ENCODE data around the gene L3MBTL4.
"Not testable (repeated sequence)": the region's sequence is repeated elsewhere in the genome, so short reads cannot be mapped to it uniquely, and the experiment has no call there.

L3MBTL4 gene

DNA sequence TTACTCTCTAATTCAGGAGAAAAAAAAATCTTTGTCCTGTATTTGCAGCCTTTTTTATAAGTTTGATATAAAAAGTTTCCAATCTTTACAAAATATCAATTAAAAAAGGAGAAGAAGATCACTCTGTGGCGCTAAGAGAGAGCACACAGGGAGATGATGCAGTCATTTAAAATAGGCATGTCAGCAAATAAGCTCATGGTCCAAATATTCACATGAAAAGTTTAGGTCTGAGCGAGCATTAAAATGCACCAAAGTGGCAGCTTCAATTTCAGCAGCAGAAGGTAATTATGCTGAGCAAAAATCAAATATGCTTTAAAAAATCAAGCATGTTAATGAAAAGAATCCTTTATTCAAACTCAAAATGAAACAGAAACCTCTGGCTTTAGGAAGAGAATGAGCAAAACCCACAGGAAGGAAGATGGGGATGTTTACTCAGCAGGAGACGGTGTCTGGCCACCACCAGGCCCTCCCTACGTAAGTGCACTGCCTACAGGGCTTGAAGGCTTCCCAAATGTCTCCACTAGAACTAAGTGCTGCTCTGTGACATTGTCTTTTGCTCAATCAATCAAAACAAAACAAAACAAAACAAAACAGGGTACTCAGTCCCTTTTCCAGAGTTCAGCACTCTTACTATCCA, 120.4 kb downstream of the L3MBTL4 start:
- DNase-seq, result no peak

DNA sequence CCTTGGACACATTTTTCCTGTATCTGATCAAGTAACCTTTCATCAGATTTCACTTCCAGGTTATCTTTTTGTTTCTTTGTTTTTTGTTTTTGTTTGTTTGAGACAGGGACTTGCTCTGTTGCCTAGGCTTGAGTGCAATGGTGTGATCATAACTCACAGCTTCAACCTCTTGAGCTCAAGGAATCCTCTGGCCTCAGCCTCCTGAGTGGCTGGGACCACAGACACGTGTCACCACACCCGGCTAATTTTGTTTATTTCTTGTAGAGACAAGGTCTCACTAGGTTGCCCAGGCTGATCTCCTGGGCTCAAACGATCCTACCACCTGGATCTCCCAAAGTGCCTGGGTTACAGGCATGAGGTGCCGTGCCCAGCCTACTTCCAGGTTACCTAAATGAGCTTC, 124.9 kb downstream of the L3MBTL4 start:
- no peak for DNase-seq

DNA sequence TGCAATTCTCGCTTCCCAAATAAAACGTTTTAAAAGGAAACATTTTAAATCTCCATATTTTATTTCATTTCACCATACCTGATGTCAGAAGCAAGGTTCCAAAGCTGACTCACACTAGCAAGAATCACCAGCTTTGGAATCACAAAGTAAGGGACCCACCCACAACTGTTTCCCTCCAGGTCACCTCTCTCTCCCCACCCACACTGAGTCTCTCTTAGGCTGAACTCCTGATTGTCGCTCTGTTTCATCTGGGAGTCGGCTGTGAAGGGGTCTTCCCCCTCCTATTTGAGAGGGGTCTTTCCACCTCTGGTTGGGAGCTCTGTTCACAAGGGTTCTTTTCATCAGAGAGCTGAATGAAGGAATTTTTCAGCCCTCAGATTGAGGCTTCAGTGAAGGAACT, 128.1 kb downstream of the L3MBTL4 start:
- DNase-seq, result no peak

DNA sequence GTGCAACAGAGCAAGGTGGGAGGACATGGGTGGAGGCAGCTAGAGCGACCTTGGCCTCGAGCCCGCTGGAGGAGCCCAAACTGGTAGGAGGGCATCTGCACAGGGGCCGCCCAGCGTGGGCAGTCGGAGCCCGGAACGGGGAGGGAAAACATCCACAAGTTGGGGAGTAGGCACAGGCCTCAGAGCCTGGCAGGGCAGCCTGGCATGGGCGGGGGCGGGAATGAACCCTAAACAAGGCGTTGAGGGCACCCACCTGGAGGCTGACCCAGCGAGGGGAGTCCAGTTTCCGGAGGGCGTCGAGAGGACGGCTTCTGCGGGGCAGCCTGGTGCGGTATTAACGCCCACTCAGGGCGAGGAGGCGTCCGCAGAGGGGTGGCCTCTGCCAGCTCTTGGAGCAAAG, 129.9 kb downstream of the L3MBTL4 start:
- no peak for DNase-seq

DNA sequence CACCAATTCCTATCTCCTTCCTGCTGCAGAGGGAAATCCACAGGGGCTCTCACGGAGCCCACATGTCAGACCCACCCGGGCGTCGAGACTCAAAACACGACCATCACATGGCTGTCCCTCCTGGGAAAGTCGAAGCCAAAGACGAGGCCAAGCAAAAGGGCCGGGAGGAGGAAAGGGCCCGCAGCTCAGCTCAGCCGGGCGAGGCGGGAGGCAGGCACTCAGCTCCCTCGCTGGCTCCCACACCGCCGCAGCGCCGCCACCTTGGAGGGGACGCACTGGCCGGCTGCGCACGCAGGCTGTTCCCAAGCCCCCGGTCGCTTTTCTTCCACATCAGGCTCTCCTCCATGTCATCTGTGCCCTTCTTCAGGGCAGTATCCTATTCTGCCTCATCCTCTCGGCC, 130.4 kb downstream of the L3MBTL4 start:
- no peak for DNase-seq

DNA sequence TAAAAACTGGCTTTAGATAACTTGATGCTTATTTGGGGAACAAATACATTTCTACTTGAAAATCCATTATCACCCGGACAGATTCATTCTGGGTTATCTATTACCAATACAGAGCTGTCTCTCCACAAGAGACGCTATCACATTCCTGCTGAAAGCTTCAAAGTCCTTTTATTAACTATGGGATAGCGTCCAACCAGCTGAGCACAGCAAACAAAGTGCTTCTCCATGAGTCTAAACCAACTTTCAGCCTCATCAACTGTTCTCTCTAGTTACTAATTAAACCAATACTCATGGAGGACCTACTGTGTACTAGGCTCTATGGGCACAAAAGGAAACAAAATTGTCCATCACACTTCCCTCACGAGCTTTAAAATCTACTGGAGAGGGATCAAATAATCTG, 132.8 kb downstream of the L3MBTL4 start:
- no peak for DNase-seq

DNA sequence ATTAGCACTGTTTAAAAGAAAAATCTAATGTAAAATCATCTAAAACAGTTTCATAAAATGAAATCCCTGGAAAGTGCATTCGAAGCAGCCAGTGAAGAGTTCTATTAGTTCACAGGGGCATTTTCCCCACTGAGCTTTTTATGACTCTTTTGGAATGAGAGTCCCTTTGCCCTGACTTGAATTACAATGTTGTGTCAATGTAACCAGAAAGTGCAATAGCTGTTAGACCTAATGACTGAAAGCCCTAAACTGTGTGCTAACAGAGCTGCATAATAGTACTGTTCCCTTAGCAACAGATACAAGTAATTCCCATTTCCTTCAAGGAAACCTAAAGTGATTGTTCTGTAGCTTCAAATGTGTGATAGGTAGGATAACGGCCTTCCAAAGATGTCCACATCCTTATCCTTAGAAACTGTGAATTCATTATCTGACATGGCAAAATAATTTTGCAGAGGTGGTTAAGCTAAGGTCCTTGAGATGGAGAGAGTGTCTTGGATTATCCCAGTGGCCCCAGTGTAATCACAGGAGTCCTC, 134.4 kb downstream of the L3MBTL4 start:
- no peak for DNase-seq

DNA sequence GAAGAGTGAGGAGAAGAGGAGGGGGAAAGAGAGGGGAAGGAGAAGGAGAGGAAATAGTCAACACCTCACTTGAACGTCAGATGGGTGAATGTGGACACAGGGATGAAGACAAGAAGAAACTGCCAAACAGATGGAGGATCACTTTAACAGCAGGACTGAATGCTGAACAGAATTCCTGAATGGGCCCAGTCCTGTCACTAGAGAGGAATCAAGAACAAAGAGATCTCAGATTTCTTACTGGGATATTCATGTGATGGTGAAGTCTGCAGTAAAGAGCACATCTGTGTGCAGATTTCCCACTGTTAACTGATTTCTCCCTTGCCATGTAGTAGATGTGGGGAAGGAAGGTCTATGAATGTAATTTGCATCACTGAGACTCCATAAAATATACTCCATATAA, 135.4 kb downstream of the L3MBTL4 start:
- no peak for DNase-seq

DNA sequence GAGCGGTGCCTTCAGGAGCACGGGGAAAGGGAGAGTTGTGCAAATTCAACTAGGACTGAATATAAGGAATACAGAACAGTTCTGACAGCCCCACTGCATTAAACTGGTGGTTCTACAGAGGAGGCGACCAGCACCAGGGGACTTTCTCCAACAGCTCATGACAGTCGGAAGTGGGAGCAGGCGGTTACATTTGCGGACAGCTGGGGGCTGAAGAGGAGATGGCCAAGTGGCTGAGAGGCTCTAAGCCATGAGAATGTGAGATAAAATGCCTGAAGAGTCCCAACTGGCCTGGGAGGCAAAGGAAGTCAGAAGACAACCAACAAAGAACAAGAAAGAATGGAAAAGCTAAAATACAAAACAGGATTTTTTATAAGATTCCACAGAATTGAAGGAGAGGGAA, 141.3 kb downstream of the L3MBTL4 start:
- no peak for DNase-seq

DNA sequence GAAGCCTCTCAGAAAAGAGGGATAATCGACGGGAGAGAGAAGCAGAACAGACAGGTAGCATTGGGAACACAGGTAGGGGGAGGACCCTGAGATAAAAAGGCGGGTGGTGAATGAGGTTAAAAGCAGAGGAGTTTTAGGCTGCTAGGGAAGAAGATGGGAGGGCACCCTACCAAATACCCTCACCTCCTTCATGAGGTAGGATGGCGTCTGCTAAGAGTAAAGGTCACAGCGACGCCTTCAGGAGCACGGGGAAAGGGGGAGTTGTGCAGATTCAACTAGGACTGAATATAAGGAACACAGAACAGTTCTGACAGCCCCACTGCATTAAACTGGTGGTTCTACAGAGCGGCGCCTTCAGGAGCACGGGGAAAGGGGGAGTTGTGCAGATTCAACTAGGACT, 142.6 kb downstream of the L3MBTL4 start:
- DNase-seq, result not testable (repeated sequence)

DNA sequence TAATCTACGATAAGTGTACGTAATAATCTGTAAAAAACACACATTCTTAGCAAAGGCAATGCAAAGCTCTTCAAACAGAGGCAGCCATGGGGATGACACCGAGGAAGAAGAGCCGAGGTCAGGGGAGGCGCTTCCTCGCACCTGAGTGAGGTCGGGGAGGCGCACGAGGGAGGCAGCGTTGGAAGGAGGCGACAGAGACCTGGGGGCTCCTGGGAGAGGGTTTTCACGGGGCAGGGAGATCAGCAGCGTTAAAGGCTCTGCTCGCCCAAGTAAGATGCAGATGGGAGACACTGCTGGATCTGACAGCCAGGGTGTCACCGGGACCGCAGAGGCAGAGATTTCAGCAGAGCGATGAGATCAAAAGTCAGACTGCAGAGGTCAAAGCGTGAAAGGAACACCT, 143.1 kb downstream of the L3MBTL4 start:
- DNase-seq, result peak; percentile 4

DNA sequence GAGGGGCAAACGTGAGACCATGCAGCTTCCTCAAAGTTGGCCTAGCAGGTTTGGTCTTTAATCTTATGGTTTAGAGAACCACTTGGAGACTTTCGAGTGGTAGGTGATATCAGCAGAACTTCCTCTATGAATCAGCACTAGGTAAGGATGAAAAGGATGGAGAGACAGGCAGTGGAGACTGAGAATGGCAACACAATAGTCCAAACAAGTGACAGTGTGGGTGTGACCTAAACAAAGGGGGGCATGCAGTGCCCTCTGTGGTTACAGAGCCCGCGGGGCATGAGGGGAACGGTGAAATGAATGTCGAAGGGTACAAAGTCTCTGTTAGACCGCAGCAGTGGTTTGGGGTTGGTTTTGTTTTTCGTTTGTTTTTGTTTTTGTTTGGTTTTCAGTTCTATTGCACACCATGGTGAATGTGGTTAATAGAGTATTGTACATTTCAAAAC, 143.9 kb downstream of the L3MBTL4 start:
- DNase-seq, result no peak

DNA sequence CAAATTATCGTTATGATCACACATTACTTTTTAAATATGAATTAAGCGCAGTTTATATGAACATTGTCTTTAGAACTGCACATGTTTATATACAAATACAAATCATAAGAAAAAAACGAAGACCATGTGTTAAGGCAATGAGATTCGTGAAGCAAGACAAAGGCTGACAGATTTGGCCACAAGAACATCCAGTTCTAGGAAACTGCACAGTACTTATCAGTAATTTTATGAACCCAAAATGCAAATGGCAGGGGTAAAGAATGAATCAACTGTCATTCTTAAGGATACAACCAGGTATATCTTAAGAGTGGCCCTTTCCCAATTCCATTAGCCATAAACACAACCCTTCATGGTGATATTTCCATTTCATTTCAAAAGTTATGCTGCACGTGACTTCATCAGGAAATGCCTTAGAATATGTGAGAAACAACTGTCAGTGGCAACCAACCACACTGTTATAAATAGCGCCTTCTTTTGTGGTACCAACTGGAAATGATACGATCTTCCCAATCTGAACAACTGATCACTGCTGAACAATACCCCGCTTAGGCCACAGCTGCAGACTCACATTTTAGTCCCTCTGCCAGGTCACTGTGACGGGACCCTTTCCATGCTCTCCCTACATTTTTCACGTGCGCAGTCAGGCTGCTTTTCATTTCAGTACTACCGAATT, 144.9 kb downstream of the L3MBTL4 start:
- DNase-seq, result no peak

DNA sequence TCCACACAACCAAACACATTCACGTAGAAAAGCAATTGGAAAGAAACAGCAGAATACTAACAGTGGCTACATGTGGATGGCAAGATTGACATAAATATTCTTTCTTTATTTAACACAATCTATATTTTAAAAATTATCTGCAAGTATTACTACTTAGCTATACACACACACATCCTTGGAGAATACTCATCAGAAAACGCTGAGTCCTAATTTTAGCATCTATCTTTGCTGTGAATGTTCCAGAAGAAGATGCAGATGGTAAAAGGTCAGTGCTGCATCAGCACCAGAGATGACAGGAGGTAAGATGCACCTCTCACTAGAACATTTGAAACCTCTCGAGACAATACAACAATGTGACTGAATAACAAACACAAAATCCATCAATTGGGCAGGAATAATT, 148.5 kb downstream of the L3MBTL4 start:
- DNase-seq, result no peak

DNA sequence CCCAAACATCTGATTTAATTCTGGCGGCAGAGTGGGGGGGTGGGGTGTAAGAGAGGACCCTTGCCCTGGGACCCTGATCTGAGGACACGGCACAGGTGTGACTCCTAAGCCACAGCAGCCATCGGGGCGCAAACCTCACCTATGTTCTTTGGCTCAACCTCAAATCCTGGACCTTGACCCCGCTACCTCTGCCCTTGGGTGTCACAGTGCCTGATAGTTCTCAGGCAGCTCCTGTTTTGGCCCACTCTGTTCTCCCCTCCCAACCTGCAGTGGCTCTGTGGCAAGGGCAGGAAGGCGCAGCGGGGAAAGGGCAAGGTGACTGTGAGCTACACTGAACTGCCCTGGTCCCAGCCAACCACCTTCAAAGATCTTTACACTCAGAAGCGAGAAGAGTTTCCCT, 152.8 kb downstream of the L3MBTL4 start:
- DNase-seq, result no peak

DNA sequence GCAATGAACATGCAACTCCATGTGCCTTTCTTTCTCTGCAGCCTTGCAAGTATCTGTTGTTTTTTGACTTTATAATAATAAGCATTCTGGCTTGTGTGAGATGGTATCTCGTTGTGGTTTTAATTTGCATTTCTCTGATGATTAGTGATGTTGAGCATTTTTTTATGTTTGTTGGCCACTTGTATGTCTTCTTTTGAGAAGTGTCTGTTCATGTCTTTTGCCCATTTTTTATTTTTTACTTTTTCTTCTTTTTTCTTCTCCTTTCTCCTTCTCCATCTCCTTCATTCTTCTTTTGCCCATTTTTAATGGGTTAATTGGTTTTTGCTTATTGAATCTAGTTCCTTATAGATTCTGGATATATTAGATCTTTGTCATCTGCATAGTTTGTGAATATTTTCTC, 155.4 kb downstream of the L3MBTL4 start:
- DNase-seq, result not testable (repeated sequence)

DNA sequence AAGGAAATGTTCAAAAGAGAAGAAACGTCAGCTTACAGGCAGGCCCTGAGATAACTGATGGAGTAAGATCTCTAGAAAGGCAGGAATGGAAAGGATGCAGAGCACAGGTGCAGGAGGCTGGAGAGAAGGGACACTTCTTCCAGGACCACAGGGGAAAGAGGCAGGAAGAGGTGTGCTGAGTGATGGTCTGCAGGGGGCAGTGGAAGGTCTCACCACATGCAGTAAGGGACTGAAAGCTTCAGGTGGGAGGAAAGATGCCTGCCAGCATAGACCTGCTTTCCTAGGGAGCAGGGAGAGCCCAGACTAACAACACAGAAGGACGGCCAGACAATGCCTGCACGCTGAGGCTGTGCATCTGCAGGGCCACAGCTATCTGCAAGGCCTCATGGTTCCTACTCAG, 156.8 kb downstream of the L3MBTL4 start:
- DNase-seq, result no peak

DNA sequence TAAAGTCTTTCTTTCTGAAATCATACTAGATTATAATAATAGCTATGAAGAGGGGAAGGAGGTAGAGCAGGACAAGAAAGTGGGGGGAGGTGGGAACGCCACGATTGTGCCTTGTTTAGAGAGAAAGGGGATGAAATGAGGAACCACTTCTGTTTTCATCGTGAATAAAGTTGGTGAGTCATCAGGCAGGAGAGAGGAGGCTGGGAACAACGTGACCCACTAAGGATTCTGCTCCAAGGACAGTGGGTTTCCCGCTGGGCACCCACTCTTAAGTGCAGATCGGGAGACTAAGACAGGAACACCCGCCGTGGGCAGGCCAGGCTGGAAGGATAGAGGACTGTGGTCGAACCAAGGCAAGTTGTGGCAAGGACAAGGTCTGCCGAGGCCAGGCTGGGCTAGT, 158.2 kb downstream of the L3MBTL4 start:
- no peak for DNase-seq

DNA sequence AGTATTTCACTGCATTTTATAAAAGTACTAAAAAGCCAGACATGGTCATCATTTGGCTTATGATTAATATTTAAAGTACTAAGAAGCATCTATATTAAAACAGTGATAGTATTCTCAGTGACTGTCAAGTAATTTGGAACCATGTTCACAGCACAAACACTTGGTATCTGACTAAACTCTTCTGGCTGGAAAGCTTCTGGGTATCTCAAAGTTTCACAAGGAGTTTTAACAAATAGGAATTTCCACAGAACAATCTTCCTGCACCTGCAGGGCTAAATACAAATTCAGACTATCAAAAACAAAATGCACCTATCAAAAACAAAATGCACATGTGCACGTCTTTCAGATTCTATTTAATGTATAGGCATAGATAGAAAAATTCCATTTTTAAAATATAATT, 158.8 kb downstream of the L3MBTL4 start:
- no peak for DNase-seq

DNA sequence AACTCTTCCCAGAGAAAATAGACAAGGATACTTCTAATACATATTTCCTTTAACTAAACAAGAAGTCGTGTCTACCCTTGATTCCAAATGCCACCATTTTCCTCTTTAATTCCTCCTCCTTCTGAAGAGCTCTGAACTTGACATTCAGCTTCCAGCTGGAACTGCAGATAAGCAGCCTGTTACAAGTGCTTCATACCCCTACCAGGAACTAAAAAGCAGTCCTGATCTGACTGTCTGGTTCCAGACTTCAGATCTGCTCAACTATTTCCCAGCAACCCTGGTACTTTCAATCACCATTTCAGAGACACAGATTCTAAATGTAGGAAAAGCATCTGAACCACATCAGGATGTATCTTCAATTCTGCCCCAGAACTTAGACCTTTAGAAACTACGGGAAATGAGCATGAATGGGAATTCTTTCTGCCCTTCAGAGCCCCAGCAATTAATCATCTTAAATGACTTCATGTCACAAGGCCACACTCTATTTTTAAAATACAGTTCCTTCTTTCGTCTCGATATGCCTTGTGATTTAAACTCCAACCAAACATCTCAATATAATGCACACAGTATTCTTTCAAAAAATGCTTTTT, 159.5 kb downstream of the L3MBTL4 start:
- no peak for DNase-seq

DNA sequence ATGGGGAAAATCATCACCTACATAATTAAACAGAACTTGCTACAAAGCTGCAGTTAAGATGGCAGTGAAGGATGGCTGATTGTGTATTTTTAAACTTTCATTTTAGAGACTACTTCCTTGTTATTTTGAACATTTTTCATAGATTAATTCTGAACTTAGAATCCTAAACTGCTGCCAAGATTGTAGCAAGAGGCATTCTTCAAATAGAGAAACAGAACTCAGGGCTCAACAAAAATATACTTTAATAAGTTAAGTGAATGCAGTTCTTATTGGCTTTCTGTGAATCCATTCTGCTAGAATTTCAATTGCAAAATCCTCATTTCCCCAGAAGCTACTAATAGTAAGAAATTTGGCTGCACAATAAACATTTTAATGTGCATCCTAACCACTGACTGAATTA, 160.3 kb downstream of the L3MBTL4 start:
- DNase-seq, result no peak

DNA sequence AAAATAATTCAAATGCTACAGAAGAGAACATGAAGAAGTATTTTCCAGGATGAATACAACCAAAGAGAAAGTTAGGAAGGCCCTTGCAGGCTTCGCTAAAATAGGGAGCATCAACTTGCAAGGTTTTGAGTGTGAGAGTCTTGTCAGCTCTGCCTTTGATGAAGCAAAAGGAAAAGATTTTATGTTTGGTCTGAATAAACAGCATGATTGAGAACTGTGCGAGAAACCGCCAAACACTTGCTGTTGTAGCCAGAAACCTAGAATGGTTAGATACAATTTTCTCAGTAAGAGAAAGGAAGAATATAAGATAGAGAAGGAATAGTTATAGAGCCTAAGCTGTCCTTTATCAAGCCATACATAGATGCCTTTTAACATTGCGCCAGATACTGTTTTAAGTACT, 163.6 kb downstream of the L3MBTL4 start:
- no peak for DNase-seq

DNA sequence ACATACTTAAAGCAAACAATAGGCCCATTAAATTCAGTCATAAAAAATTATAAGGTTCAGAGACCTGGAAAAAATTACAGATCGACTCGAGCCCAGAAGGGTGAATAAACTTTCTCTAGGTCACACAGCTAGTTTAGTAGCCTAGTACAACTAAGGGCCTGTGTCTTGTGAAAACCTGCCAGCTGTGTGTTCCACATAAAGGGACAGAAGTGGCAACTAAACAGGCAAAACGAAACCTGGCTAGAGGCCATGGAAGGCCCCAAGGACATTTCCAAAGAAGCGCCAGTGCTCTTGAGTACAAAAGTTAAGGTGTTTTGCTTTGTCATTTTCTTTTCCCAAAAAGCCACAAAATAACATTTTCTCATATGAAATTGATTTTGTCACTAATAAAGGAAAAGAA, 164.9 kb downstream of the L3MBTL4 start:
- DNase-seq, result no peak

DNA sequence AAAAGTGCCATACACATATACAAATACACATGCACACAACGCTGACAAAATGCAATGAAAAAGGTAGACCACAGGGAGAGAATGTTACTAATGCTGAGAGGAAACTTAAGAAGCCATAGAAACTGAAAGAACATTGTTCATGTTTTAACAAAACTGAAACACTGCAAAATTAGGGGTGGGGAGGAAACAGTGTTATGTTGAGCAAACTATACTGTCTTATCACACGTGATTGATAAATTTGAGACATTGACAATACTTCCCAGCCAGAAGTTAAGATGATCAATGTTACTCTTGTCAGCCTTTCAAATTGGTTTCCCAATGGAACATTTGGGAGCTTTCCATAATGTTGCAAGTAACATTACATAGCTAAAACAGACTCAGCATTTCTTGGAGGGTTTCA, 165.5 kb downstream of the L3MBTL4 start:
- DNase-seq, result no peak
